OCI-LY3 (cell line): ENCODE measurements around the gene FLYWCH1.

Experiments
- CTCF ChIP-seq: fragments of 200-600, 300-600 bp; sonication (generic); IDR thresholded peaks from 2 replicates; pipeline ENCODE4 v1.5.1; 2014; ENCODE audit warnings: antibody characterized with exemption, low read length, low read depth
- EZH2phosphoT487 ChIP-seq: fragments of 200-600 bp; shearing (Covaris generic); IDR thresholded peaks from 2 replicates; pipeline ENCODE4 v1.6.1; 2018; ENCODE audit warnings: antibody characterized with exemption, mixed run types, low read depth

GRCh38 chr16:2882650-2883457, 28.9 kb upstream of the FLYWCH1 start, which contains the start of gene FLYWCH2:
- no peak for TF ChIP-seq CTCF
- TF ChIP-seq EZH2phosphoT487: no peak
